T1000 (cell line): ENCODE data around the gene MSANTD4.
"Not testable (repeated sequence)": the region's sequence is repeated elsewhere in the genome, so short reads cannot be mapped to it uniquely, and the experiment has no call there.

Source experiments
- DNase-seq: peaks from one replicate; lab custom pipeline; 2025; ENCODE audit warnings: mixed read lengths; lab: John Stamatoyannopoulos, UW

The MSANTD4 gene

GRCh38 chr11:106014035-106014434, 8.0 kb downstream of the MSANTD4 start:
- no peak for DNase-seq

- no peak for DNase-seq
Measured at GRCh38 chr11:106012744-106013143, 9.3 kb downstream of the MSANTD4 start.

- DNase-seq = no peak
Measured at GRCh38 chr11:106011481-106011880, 10.6 kb downstream of the MSANTD4 start.

GRCh38 chr11:106003094-106003493, 18.9 kb downstream of the MSANTD4 start:
- DNase-seq = not testable (repeated sequence)

- no peak for DNase-seq
Measured at GRCh38 chr11:106001304-106002012, 20.6 kb downstream of the MSANTD4 start.

- no peak for DNase-seq
Measured at GRCh38 chr11:105991888-105992287, 30.2 kb downstream of the MSANTD4 start.

GRCh38 chr11:105989124-105989523, 32.9 kb downstream of the MSANTD4 start:
- no peak for DNase-seq

- DNase-seq = no peak
Measured at GRCh38 chr11:105988197-105988596, 33.8 kb downstream of the MSANTD4 start.

GRCh38 chr11:105986554-105986953, 35.5 kb downstream of the MSANTD4 start:
- no peak for DNase-seq

- no peak for DNase-seq
Measured at GRCh38 chr11:105979997-105980703, 41.9 kb downstream of the MSANTD4 start.

- DNase-seq = no peak
Measured at GRCh38 chr11:105975128-105975527, 46.9 kb downstream of the MSANTD4 start.

- DNase-seq = no peak
Measured at GRCh38 chr11:105969756-105970155, 52.3 kb downstream of the MSANTD4 start.

- no peak for DNase-seq
Measured at GRCh38 chr11:105968021-105968697, 53.9 kb downstream of the MSANTD4 start.

- no peak for DNase-seq
Measured at GRCh38 chr11:105960252-105961245, 61.5 kb downstream of the MSANTD4 start.
